ENCODE measurements around the gene TTN. TPM values are rescaled to one million over a fixed set of nuclear protein-coding genes. Genes with fewer than 3 reads are reported as not detected.

Gene TTN
- total RNA-seq, 1 donor from 2014 or later, result not detected

GRCh38 chr2:178761759-178762371 lies 45.4 kb downstream of the TTN start:
- no peaks in the 10 kb centered on the region for H3K9me3 Mint-ChIP-seq (ENCODE audit: low read depth)
- no peak overlapping the region for H3K4me3 Mint-ChIP-seq (ENCODE audit: unreplicated experiment)
- DNase-seq (ENCODE audit: low spot score), result no peak
- H3K27me3 Mint-ChIP-seq (ENCODE audit: low read depth), result peaks cover 23% of the 10 kb centered on the region
- H3K27ac Mint-ChIP-seq (ENCODE audit: unreplicated experiment), result no peak overlapping the region
- H3K36me3 Mint-ChIP-seq (ENCODE audit: low read depth), result no peaks in the 10 kb centered on the region
- no peaks in the 10 kb centered on the region for H3K4me1 Mint-ChIP-seq (ENCODE audit: low read depth)
- peak; percentile 87 for TF ChIP-seq CTCF (IDR thresholded peaks at IDR 0.05)

GRCh38 chr2:178756843-178757242 lies 50.4 kb downstream of the TTN start:
- DNase-seq (ENCODE audit: low spot score), result no peak
- H3K4me1 Mint-ChIP-seq (ENCODE audit: low read depth), result no peaks in the 10 kb centered on the region
- no peaks in the 10 kb centered on the region for H3K9me3 Mint-ChIP-seq (ENCODE audit: low read depth)
- H3K36me3 Mint-ChIP-seq (ENCODE audit: low read depth), result no peaks in the 10 kb centered on the region
- TF ChIP-seq CTCF (IDR thresholded peaks at IDR 0.05), result no peak
- H3K4me3 Mint-ChIP-seq (ENCODE audit: unreplicated experiment), result no peak overlapping the region
- H3K27me3 Mint-ChIP-seq (ENCODE audit: low read depth), result peaks cover 9% of the 10 kb centered on the region
- no peak overlapping the region for H3K27ac Mint-ChIP-seq (ENCODE audit: unreplicated experiment)

GRCh38 chr2:178756343-178756742 lies 50.9 kb downstream of the TTN start:
- no peak for TF ChIP-seq CTCF (IDR thresholded peaks at IDR 0.05)
- no peak overlapping the region for H3K4me3 Mint-ChIP-seq (ENCODE audit: unreplicated experiment)
- peaks cover 13% of the 10 kb centered on the region for H3K27me3 Mint-ChIP-seq (ENCODE audit: low read depth)
- no peak overlapping the region for H3K27ac Mint-ChIP-seq (ENCODE audit: unreplicated experiment)
- H3K4me1 Mint-ChIP-seq (ENCODE audit: low read depth), result no peaks in the 10 kb centered on the region
- H3K36me3 Mint-ChIP-seq (ENCODE audit: low read depth), result no peaks in the 10 kb centered on the region
- no peaks in the 10 kb centered on the region for H3K9me3 Mint-ChIP-seq (ENCODE audit: low read depth)
- no peak for DNase-seq (ENCODE audit: low spot score)

GRCh38 chr2:178747767-178748166 lies 59.5 kb downstream of the TTN start:
- no peak overlapping the region for H3K4me3 Mint-ChIP-seq (ENCODE audit: unreplicated experiment)
- H3K9me3 Mint-ChIP-seq (ENCODE audit: low read depth), result no peaks in the 10 kb centered on the region
- H3K27ac Mint-ChIP-seq (ENCODE audit: unreplicated experiment), result no peak overlapping the region
- peaks cover 53% of the 10 kb centered on the region for H3K27me3 Mint-ChIP-seq (ENCODE audit: low read depth)
- H3K4me1 Mint-ChIP-seq (ENCODE audit: low read depth), result no peaks in the 10 kb centered on the region
- no peaks in the 10 kb centered on the region for H3K36me3 Mint-ChIP-seq (ENCODE audit: low read depth)
- TF ChIP-seq CTCF (IDR thresholded peaks at IDR 0.05), result no peak
- no peak for DNase-seq (ENCODE audit: low spot score)

GRCh38 chr2:178734518-178734917 lies 72.7 kb downstream of the TTN start:
- no peak for TF ChIP-seq CTCF (IDR thresholded peaks at IDR 0.05)
- Mint-ChIP-seq H3K36me3 (ENCODE audit: low read depth) (no peaks in the 10 kb centered on the region), H3K4me3 (ENCODE audit: unreplicated experiment) (no peak overlapping the region), H3K27ac (ENCODE audit: unreplicated experiment) (no peak overlapping the region), H3K4me1 (ENCODE audit: low read depth) (no peaks in the 10 kb centered on the region), H3K9me3 (ENCODE audit: low read depth) (peaks cover 10% of the 10 kb centered on the region), H3K27me3 (ENCODE audit: low read depth) (peaks cover 22% of the 10 kb centered on the region)
- no peak for DNase-seq (ENCODE audit: low spot score)

Data from chondrocyte (in vitro differentiated cells).